Measurements from ENCODE around the gene PDE6H.

PDE6H gene

DNA sequence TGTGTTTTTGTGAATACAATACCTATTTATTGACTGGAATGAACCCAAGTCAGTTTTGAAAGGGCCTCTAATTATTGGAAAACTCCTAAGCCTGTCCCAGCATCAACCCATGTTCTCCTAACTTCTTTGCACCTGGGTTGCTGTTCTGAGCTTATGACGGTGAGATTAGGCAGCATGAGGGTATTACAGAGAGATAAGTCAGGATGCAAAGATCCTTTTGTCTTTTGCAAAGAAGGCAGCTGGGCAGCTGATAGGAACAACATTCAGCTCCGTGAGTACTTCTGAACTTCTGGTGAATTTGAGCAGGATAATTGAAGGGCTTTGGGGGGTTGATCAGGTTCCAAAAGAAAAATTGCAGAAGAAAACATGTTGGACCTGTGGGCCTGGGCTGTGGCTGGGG is at the start of gene PDE6H:
Gene PDE6H (plus strand): TSS at position 227 of the 400 bp plus-strand sequence. CDS start 4,971 bp downstream, outside the sequence.
- DNase-seq = no peak

- DNase-seq = no peak
These were observed 48.9 kb upstream of the PDE6H start for GRCh38 chr12:14923944-14924343.

DNA sequence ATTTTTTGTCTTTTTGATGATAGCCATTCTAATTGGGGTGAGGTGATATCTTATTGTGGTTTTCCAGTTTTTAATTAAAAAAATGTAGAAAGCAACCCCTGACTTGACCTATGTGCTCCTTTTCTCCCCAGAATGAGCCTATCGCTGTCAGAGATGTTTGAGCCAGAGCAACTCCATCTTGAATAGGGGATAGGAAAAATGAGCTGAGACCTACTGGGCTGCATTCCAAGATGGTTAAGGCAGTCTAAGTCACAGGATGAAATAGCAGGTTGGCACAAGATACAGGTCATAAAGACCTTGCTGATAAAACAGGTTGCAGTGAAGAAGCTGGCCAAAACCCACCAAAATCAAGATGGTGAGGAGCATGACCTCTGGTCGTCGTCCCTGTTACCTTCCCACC is 48.3 kb upstream of the PDE6H start:
- no peak for DNase-seq

- DNase-seq = no peak
These were observed 45.6 kb upstream of the PDE6H start for GRCh38 chr12:14927267-14927666.

DNA sequence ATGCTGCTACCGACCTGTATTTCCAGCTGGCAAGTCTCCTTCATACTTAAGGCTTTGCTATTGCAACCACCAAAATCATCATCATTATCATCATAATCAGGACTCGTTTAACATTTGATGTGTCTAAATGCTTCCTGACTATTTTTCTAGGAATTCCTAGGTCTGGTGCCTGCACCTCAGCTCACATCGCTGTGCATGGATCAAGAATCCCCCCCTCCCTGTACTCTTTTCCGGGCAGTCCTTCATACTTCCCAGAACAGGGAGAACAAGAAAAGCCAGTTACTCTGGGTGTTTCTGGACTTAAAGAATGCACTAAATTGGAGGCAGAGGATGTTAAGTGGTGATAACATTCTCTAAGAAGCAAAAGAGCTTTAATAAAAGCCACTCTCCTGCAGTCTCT is 43.9 kb upstream of the PDE6H start:
- DNase-seq = no peak

DNA sequence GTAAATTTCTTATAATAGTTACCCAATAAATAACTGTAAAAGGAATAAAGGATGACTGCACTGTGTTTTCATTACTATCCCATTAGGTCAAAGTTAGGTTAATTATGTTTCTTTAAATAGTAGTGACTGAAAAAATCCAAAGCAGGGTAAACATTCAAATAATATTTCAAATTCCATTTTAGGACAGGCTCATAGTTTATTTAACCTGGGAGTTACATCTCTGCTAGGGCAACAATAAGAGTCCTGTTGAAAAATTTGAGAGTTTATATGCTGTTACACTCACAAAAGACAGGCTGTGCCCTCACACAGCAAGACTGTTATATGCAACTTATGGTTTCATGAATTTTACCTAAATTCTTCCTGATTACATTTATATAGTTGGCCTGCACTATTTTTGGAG is 42.5 kb upstream of the PDE6H start:
- no peak for DNase-seq

GRCh38 chr12:14931359-14931758 is 41.5 kb upstream of the PDE6H start:
- no peak for DNase-seq

DNA sequence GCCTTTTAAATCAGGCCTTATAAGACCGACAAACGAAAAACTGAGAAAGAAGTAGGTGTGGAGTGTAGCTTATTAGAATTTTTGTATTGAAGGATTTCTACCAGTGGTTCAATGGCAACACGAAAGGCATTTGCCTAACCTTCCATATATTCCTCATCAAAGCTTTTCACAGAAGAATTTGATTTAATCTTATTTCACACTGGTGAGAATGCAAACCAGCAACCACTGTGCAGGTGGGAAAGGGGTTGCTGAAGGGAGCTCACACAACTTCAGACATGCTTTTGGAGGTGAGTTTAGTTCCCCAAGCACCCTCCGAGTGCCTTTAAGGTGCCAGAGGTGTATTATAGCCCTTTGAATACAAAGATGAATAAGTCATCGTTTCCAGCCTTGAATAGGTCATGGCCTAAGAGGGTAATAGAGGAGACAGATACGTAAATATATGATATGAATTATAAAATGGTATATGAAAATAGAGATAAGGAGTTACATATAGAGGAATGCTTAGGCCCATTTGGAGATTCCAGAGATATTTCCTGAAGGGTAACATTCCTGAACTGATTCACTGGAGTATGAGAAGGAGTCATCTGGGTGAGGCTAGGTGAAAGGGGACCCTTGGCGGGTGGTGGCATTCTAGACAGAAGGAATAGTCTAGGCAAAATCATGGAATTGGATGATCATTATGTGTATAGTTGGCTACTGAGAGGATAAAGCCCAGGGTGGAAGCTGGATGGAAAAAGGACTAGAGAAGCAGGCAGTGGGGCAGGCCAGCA is 40.9 kb upstream of the PDE6H start:
- DNase-seq = no peak

- no peak for DNase-seq
These were observed 38.3 kb upstream of the PDE6H start for GRCh38 chr12:14934511-14934910.

DNA sequence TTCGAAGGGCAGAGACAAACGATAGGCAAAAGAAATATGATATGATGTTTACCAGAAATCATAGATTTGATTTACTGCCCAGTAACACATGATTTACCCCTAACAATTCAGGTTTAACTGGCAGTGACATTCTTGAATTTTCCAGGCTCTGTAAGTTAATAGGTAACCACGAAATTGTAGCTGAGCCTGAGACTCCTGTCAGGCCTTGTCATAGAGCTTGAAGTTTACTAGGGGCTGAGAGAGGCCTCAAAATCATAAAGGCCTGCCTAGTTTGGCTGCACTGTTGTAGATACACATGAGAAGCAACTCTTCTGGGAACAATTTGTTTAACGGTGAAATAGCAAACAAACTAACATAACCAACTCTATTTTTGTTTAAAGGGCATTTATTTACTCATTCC is 37.8 kb upstream of the PDE6H start:
- DNase-seq = no peak

DNA sequence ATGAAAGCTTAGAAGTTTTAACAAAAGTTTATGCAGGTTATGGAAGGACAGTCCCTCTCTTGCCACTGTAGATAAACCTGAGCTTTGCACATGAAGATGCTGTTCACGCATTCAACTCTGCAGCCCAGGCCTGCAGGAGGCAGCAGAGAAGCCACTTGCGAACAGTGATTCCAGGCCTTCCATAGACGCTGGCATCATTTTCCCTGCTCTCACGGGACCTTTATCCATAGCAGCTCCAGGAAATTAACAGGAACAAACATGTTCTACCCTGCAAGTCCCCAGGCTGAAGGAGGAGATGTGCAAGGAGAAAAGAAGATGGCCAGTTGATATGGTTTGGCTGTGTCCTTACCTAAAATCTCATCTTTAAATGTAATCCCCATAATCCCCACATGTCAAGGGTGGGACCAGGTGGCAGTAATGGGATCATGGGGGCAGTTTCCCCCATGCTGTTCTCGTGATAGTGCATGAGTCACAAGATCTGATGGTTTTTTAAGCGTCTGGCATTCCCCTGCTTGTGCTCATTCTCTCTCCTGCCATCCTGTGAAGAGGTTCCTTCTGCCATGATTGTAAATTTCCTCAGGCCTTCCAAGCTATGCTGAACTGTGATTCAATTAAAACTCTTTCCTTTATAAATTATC is 36.5 kb upstream of the PDE6H start:
- no peak for DNase-seq

- DNase-seq = no peak
These were observed 35.8 kb upstream of the PDE6H start for GRCh38 chr12:14937014-14937413.

- DNase-seq = peak in 1 of 2 donors; percentile 52
These were observed 35.2 kb upstream of the PDE6H start for GRCh38 chr12:14937689-14938088.

DNA sequence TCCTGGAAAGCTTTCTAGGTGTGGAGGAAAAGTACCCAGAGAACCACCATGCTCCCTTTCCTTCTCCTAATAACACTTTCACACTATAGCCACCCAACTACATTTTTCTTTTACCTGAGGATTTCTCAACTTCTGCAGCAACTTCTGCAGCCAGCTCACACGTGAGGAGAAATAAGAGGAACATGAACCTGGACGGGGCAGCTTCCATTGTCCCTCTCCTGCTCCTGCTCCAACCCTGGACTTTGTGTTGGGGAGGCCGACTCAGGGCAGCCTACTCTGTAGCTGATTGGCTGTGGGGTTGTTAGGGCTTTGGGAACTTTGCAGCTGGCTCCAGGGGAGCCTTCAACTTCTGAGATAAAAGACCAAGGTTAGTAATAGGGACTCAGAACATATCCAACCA is 34.5 kb upstream of the PDE6H start, which contains the start of gene ERP27:
Gene ERP27 (minus strand): TSS at position 237 of the 400 bp plus-strand sequence. CDS start 29 bp downstream, at position 208.
- no peak for DNase-seq

- no peak for DNase-seq
These were observed 31.5 kb upstream of the PDE6H start for GRCh38 chr12:14941369-14941768.

GRCh38 chr12:14942196-14942931 is 30.5 kb upstream of the PDE6H start:
- DNase-seq = no peak

GRCh38 chr12:14946162-14946561 is 26.7 kb upstream of the PDE6H start:
- no peak for DNase-seq

DNA sequence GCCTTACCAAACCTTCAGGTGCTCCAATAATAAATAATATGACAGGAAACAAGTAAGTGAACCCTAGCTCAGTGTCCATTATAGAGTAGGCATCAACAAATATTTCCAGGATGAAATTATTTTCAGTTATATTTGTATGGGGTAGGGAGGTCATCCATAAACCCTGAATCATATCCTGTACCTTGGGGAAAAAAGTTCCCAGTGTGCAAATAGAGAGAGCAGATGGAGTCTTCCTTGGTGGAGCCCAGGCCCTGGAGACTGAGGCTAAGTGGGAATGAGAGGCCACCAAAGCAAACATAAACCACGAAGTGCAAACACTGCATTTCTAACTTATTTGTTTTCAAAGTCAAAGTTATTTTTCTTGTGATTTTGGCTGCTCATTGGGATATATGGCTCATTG is 26.0 kb upstream of the PDE6H start:
- DNase-seq = no peak

- peak; percentile 78 to 90 for DNase-seq
These were observed 24.2 kb upstream of the PDE6H start for GRCh38 chr12:14948672-14949071.

DNA sequence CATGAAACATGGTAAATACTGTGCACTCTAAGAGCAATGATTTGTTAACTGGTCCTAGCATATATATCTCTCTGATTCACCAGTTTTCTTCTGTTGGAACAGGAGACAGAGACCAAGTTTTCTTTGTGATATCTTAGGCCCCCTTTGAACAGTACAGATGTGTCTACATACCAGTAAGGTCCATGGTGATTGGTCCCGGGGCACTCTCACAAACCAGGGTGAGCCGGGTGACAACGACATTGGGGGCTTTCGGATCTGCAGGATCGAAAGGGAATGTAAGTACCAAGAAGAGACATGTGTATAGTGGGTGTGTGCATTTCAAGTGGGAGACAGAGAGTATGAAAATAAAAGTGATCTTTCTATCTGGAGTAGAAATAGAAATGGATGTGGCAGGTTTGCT is 23.2 kb upstream of the PDE6H start:
- DNase-seq = peak in 1 of 2 donors; percentile 40

- DNase-seq = peak in 1 of 2 donors; percentile 43
These were observed 22.4 kb upstream of the PDE6H start for GRCh38 chr12:14950421-14950820.

GRCh38 chr12:14950982-14951746 is 21.7 kb upstream of the PDE6H start:
- peak in 1 of 2 donors; percentile 37 for DNase-seq

DNA sequence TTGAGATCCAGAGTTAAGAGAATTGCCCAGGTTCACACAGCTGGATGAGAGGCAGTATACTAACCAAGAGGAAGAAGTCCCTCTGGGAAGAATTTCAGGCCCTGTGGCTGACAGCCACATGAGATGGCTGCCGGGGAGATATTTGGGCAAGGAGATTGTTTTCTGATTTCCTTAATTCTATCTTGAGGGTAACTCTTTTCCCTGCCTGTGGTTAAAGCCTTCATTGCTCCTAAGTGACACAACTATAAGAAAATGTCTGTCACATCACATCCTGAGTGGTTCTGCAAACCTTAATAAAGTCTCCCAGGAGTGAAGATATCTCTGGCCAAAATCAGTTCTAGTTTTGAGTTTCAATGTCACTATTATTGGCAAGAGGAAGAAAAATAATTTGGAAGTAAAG is 21.0 kb upstream of the PDE6H start:
- DNase-seq = no peak
